ENCODE measurements around the gene VPS25.
"Not testable (repeated sequence)": the region's sequence is repeated elsewhere in the genome, so short reads cannot be mapped to it uniquely, and the experiment has no call there.

Gene VPS25

DNA sequence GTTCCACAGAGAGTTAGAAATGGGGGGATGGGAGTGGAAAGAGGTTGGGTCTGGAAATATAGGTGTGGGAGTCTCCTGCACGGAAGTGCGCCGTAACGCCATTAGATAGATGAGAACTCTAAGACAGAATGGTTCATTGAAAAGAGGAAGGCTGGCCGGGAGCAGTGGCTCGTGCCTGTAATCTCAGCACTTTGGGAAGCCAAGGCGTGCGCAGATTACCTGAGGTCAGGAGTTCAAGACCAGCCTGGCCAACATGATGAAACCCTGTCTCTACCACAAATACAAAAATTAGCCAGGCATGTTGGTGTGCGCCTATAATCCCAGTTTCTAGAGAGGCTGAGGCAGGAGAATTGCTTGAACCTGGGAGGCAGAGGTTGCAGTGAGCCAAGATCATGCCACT, 5.2 kb upstream of the VPS25 start:
- DNase-seq (ENCODE audit: low read depth, low spot score): not testable (repeated sequence)

- DNase-seq (ENCODE audit: low read depth, low spot score): not testable (repeated sequence)
Measured at GRCh38 chr17:42769964-42770363, 3.3 kb upstream of the VPS25 start.

- no peak for DNase-seq (ENCODE audit: low read depth, low spot score)
Measured at GRCh38 chr17:42772945-42773289, 332 bp upstream of the VPS25 start.

GRCh38 chr17:42774066-42774745, 957 bp downstream of the VPS25 start:
- no peak for DNase-seq (ENCODE audit: low read depth, low spot score)

GRCh38 chr17:42775534-42776098, 2.4 kb downstream of the VPS25 start:
- no peak for DNase-seq (ENCODE audit: low read depth, low spot score)

DNA sequence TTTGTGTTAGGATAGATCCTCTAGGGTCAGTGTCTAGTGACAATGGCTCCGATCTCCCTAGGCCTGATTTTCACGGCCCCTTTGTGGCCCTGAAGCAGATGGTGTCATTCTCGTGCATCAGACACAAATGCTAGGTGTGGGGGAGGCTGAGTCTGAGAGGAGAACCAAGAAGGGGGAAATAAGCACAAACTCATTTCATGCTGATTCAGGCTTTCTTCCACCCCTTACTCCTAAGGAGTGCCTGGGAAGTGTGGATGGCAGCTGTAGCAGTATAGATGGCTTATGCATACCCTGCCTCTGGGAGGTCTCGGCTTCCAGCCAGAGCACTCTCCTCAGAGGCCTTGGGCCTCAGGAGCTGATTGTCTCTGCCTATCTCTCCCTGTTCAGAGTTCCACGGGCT, 5.3 kb downstream of the VPS25 start:
- DNase-seq (ENCODE audit: low read depth, low spot score): no peak

GRCh38 chr17:42779304-42779935, 6.2 kb downstream of the VPS25 start:
- DNase-seq (ENCODE audit: low read depth, low spot score): no peak

DNA sequence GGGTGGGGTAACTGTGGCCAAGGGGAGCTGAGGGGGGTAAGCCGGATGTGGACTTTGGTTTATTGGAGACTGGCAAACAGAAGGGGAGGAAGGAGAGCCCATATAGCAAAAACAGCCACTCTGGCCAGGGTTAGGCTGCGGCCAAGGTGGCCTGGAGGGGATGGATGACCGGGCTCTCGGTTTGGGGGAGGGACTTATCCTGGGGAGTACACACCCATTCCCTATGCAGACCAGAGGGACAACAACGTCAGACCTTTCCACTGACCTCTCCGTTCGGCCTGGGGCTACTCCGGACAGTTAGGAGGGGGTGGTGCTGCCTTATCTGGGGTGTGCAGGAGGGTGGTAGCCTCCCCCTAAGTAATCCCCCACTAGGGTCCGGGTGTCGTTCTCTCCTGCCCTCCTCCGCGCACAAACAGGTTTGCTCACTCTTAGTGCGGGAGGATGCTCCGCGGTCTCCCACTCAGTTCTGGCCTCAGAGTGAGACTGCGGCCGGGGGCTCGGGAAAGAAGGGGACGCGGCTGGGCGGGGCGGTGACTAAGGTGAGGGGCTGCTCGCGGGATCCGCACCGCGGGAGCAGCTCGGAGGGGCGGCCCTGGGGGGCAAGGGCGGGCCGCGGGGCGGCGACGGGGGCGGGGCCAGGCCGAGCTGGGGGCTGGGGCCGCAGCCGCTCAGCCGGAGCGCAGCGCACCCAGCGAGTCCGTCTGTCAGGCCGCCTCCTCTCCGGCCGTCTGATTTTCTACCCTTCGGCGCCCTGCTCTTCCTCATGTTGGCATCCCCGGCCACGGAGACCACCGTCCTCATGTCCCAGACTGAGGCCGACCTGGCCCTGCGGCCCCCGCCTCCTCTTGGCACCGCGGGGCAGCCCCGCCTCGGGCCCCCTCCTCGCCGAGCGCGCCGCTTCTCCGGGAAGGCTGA, 6.9 kb downstream of the VPS25 start, which contains the start of gene WNK4:
TSS of gene WNK4 (plus strand) at position 675 of the 915 bp plus-strand sequence. CDS start at position 764, 89 bp downstream.
- no peak for DNase-seq (ENCODE audit: low read depth, low spot score)

GRCh38 chr17:42780851-42781638, 7.8 kb downstream of the VPS25 start:
- DNase-seq (ENCODE audit: low read depth, low spot score): no peak

- DNase-seq (ENCODE audit: low read depth, low spot score): no peak
Measured at GRCh38 chr17:42781639-42782165, 8.5 kb downstream of the VPS25 start.

DNA sequence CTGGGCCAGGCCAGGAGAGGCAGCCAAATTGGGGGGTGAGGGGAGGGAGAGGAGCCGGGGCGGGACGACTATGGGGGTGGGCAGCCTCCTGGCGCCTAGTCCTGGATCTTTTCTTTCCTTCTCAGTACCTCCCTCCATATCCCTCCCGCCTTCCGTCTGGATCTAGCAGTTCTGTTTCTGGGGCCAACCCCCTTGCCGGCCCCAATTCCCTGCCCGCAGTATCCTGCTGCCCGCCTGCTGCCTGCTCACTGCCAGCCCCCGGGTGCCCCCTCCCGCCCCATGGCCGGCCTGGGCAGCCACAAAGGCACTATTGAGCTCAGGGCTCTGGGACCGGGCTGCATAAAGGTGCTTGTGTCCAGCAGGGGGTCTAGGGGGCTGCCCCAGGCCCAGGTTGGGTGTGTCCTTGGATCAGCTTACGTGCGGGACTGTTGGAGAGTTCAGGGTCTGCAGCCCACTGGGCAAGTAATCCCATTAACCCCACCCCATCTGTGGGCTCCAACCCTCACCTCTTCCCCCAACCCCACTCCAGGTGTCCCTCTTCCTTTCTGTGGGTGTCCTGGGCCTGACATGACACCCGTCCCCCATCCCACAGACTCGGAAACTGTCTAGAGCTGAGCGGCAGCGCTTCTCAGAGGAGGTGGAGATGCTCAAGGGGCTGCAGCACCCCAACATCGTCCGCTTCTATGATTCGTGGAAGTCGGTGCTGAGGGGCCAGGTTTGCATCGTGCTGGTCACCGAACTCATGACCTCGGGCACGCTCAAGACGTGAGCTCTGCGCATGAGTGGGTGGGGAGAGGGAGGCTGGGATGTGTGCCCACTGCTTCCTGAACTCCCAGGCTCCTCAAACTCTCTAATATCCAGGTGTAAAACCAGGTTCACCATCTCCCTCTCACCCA, 9.2 kb downstream of the VPS25 start:
- no peak for DNase-seq (ENCODE audit: low read depth, low spot score)

DNA sequence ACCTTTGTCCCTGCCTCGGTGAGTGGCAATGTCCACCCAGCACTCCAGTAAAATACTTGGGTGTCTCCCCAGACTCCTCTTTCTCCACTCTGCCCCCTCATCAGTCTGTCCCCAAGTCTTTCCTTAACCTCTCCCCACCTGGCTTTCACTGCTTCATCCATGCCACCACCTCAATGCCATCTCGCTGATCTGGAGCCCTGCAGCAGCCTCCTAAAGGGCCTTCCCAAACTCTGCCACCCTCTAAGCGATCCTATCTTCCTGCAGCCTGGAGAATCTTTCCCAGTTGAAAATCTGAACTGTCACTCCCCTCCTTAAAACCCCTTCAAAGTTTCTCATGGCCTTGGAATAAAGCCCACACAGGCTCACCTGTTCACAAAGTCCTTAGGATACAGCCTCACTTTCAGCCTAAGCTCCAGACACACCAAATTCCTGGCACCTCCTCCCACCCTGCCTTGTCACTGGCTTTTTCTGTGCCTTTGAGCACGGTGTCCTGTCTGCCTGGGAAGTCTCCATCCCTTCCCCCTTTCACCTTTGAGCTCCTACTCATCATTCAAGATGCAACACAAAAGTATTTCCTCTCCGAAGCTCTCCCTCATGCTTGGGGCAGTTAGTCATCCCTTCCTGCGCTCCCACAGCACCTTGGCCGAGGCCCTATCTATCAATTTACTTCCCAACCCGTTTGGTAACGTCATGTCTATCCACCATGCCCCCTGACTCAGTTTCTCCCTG, 10.0 kb downstream of the VPS25 start:
- no peak for DNase-seq (ENCODE audit: low read depth, low spot score)

- no peak for DNase-seq (ENCODE audit: low read depth, low spot score)
Measured at GRCh38 chr17:42783791-42784138, 10.5 kb downstream of the VPS25 start.

- DNase-seq (ENCODE audit: low read depth, low spot score): no peak
Measured at GRCh38 chr17:42784409-42784808, 11.2 kb downstream of the VPS25 start.

GRCh38 chr17:42784811-42785592, 11.8 kb downstream of the VPS25 start:
- no peak for DNase-seq (ENCODE audit: low read depth, low spot score)

DNA sequence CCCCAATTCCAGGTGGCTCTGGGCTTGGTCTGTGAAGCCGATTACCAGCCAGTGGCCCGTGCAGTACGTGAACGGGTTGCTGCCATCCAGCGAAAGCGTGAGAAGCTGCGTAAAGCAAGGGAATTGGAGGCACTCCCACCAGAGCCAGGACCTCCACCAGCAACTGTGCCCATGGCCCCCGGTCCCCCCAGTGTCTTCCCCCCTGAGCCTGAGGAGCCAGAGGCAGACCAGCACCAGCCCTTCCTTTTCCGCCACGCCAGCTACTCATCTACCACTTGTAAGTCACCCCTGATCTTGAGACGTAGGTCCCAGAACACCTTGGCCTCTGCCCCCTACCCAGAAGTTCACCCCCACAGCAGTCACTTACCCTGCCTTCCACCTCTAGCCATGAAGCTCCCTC, 14.0 kb downstream of the VPS25 start:
- no peak for DNase-seq (ENCODE audit: low read depth, low spot score)

DNA sequence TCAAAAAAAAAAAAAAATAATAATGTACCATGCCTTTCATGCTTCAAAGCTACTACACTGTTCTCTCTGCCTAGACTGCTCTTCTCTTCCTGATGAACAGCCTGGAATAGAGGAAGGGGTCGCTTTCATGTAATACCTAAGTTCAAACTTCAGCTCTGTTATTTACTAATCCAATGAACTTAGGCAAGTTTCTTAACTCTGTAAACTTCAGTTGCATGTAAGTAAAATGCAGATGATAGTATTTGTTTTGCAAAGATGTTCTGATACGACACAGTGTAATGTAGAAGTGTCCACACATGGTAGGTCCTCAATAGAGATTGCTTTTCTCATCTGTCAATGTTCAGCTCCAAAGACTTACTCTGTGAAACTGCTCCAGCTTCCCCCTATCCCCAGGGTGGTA, 18.7 kb downstream of the VPS25 start:
- no peak for DNase-seq (ENCODE audit: low read depth, low spot score)

GRCh38 chr17:42792545-42792944, 19.3 kb downstream of the VPS25 start:
- no peak for DNase-seq (ENCODE audit: low read depth, low spot score)

GRCh38 chr17:42795061-42795460, 21.8 kb downstream of the VPS25 start:
- no peak for DNase-seq (ENCODE audit: low read depth, low spot score)
